Skeletal muscle cell (primary cell): ENCODE measurements around the gene DLD.

Experiments
- DNase-seq: peaks from one replicate; pipeline ENCODE4 v3.0.0-alpha.2; 2010; ENCODE audit warnings: low read depth
- H3K4me3 ChIP-seq: 2 replicates; pipeline ENCODE4 v1.5.1; 2011; ENCODE audit warnings: low read depth, mild to moderate bottlenecking, control low read depth, low read length, moderate library complexity

Gene DLD

DNA sequence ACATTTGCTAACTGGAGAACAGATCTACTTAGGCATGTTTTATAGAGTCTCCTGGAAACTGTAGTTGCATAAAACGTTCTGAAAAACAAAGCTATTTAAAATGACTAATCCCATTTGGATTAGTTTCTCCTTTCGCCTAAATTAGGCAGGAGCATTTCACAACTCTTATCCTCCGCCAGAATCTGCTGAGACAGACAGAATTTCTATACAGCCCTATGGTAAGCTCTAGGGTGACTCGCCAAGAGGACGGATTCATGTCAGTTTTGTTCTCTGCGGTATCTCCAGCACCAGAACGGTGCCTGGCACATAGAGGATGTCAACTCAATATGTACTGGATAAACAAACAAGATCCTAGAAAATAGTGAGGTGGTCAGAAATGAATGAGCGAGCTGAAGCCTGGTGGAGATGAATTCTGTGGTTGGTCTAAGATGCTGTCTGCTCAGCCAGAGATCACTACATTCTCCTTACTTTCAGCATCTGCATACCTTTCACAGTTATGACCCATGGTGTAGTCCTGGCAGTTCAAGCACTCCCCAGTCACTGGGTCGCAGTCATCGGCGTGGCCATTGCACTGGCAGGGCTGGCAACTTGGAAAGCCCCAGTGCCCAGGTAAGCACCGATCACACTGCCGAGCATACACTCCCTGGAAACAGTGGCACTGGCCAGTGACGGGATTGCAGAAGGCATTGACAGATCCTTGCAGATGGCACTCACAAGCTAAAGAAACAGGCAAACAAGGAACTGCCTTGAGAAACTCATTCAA is 68.0 kb downstream of the DLD start:
- DNase-seq, result peak; percentile 90
- H3K4me3 ChIP-seq, result no peak overlapping the region

DNA sequence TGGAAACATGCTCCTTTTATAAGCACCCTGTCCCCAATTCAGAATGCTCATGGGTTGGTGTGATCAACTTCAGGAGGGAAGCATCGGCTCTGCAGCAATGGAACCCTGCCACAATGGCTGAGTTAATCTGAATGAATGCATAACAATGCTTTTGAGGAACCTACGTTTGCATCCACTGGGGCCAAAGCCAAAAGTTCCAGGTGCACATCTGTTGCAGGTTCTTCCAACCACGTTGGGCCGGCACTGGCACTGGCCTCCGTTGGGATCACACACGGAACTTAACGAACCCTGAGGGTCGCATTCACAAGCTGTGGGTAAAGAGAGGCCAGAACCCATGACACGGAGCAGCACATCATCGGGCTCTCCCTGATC is 68.5 kb downstream of the DLD start:
- no peak overlapping the region for H3K4me3 ChIP-seq
- DNase-seq, result no peak

DNA sequence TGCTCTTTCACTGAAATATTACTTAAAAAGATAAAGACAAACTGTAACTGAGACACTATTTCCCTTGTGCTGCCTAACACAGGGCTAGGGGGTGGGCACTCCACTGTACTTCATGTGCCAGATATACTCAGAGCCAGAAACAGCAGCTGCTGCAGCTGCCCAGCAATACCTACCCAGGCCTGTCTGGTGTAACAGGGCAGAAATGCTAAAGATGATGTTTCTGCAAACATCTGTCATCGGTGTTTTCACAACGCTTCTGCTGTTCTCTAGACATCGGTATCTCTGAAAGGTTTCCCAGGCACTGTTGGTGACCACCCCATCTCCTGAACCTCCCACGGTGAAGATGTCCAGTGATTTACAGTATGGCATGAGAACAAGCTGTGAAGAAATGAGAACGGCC is 69.3 kb downstream of the DLD start:
- peak; percentile 38 for DNase-seq

DNA sequence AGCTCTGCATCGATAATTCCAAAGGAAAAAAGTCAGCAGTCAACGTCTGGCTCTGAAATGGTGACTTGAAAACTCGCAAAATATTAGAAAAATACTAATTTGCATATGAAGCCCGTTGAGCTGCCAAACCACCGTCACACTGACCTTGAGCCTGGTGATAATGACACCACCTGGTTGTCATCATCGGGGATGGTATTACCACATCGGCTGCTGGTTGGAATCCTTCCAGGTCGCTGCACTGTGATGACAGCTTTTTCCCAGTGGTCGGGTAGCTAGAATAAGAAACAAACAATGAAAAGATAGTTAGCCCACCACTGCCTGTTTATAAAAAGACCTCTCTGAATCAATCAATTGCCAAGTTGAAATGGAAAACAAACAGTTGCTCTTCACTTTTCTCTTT is 70.4 kb downstream of the DLD start:
- DNase-seq, result no peak
- no peak overlapping the region for H3K4me3 ChIP-seq

More for the DNA sequence above, 69.3 kb downstream of the DLD start:
- no peak overlapping the region for H3K4me3 ChIP-seq

DNA sequence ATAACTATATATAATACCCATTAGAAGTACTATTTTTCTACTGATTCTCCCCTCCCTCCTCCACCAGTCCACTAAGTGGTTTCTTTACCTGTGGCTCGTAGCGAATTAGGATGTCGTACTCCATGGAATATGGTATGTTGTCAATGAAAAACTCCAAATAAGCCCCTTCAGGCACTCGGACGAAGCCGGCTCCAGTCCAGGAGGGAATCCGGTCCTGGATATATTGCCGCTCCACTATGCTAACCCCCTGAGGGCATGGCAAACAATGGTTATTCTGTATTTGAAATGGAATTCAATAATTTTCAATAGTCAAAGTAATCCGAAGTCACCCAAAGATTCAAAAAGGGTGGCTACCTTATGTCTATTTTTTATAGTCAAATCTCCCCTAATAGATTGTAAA is 71.8 kb downstream of the DLD start:
- no peak overlapping the region for H3K4me3 ChIP-seq
- no peak for DNase-seq

DNA sequence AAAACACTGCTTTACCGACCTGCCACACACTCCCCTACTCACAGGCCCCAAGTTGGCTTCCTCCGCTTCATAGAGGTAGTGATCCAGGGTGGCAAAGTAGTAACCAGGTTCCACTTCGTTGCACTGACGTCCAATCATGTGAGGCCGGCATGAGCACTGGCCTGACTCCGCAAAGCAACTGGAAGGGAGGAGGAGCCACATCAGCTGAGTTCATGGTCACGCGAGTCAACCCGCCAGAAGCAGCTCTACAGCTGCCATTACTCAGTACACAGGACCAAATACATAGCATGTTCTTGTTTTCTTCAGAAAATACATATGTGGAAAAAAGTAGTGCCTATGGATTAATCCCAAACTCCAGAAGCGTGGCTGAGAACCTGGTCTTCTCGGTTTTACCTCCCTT is 73.5 kb downstream of the DLD start:
- DNase-seq, result no peak
- H3K4me3 ChIP-seq, result no peak overlapping the region

DNA sequence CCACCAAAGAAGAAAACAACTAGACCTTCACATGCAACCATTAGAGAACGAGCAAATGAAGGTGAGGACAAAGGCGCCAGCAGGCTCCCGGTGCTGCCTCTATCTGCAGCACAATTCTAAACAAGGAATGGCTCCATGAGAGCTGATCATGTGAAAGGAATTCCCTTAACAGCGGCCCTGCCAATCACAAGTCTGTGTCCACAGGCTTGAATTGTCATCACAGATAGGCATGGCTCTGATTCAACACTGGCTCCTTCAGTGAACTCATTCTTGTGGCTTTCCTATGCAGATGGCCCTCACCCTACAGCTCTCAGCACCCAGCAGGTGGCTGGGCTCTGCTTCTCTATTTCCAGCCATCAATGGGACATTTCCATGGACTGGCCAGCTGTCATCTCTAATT is 75.7 kb downstream of the DLD start:
- peak; percentile 75 for DNase-seq
- no peak overlapping the region for H3K4me3 ChIP-seq

DNA sequence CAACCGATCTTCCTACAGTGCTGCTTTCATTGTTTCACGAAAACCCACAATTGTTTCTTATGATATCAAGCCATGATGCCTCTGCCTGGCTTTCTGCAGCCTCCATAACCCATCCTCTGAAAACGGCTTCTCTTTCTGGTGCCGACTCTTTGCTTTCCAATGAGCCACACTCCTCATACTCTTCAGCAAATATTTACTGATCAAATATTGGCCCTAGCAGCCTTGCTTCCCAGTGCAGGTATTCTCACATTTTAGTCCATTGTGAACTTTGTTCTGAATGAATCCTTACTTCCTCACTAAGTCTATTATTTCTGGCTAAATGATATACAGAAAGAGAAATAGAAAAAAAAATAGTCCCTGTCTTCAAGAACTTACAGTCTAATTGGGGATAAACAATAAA is 76.4 kb downstream of the DLD start:
- no peak overlapping the region for H3K4me3 ChIP-seq

DNA sequence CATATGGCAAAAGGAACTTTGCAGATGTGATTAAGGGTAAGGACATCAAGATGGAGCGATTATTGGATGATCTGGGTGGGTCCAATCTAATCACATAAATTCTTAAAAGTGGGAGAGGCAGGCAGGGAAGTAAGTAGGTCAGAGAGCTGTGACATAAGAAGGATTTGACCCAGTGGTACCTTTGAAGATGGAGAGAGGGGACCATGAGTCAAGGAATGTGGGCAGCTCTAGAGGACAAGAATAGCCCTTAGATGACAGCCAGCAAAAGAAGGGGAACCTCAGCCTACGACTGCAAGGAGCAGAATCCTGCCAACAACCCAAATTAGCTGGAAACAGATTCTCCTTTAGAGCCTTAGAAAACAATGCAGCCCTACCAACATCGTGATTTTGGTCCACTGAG is 77.5 kb downstream of the DLD start:
- no peak for DNase-seq
- no peak overlapping the region for H3K4me3 ChIP-seq

More for the DNA sequence above, 76.4 kb downstream of the DLD start:
- no peak for DNase-seq

DNA sequence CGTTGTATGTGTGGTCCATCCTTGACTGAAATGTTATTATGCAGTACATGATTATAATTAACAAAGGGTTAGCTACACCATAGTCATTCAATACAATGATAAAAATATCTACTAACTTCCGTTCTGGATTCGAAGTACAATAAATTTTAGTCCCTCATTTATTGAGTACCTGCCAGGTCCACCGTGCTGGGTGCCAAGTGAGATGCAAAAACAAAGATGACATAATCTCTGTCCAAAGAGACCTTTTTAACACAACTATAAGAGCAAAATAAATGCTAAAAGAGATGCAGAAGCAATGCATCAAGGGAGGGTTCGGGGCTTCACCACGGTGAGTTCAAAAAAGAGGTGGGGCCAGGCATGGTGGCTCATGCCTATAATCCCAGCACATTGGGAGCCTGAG is 78.9 kb downstream of the DLD start:
- no peak for DNase-seq
- H3K4me3 ChIP-seq, result no peak overlapping the region
